ENCODE data around the gene SNX30.

The SNX30 gene

DNA sequence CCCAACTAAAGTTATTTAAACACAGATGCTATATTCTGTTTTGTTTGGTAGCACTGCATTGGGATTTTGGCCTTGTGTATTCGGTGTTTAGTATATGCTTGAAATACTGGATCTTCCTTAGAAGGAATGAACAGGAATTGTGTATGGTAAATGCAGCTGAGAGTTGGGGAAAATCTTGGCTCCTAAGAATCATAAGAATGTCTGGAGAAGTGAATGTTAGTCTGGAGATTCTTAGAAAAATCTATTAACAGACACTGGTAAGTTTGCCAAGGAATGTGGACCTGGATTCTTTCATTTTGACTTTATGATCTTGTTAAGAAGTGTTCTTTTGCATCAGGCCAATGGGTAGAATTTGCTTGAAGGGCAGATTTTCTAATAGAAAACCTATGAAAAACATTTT, 38.9 kb downstream of the SNX30 start (continued):
- TF ChIP-seq AEBP2 (tag by site-specific recombination; IDR thresholded peaks at IDR 0.05; ENCODE audit: borderline replicate concordance): no peak
- TF ChIP-seq YY2 (tag by site-specific recombination; IDR thresholded peaks at IDR 0.05): no peak
- no peak for TF ChIP-seq ZNF391 (tag by site-specific recombination; IDR thresholded peaks at IDR 0.05; ENCODE audit: borderline replicate concordance, low read depth)
- no peak for TF ChIP-seq ZSCAN23 (tag by site-specific recombination; IDR thresholded peaks at IDR 0.05)
- no peak for TF ChIP-seq ZNF354C (tag by site-specific recombination; IDR thresholded peaks at IDR 0.05; ENCODE audit: borderline replicate concordance, low read depth)
- no peak for TF ChIP-seq ZIC2 (tag by site-specific recombination; IDR thresholded peaks at IDR 0.05)
- TF ChIP-seq OSR2 (tag by site-specific recombination; IDR thresholded peaks at IDR 0.05): no peak
- TF ChIP-seq, protein P1, sequence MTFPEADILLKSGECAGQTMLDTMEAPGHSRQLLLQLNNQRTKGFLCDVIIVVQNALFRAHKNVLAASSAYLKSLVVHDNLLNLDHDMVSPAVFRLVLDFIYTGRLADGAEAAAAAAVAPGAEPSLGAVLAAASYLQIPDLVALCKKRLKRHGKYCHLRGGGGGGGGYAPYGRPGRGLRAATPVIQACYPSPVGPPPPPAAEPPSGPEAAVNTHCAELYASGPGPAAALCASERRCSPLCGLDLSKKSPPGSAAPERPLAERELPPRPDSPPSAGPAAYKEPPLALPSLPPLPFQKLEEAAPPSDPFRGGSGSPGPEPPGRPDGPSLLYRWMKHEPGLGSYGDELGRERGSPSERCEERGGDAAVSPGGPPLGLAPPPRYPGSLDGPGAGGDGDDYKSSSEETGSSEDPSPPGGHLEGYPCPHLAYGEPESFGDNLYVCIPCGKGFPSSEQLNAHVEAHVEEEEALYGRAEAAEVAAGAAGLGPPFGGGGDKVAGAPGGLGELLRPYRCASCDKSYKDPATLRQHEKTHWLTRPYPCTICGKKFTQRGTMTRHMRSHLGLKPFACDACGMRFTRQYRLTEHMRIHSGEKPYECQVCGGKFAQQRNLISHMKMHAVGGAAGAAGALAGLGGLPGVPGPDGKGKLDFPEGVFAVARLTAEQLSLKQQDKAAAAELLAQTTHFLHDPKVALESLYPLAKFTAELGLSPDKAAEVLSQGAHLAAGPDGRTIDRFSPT (tag by site-specific recombination; IDR thresholded peaks at IDR 0.05): no peak
- TF ChIP-seq, protein P2, sequence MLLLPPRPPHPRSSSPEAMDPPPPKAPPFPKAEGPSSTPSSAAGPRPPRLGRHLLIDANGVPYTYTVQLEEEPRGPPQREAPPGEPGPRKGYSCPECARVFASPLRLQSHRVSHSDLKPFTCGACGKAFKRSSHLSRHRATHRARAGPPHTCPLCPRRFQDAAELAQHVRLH (tag by site-specific recombination; IDR thresholded peaks at IDR 0.05): no peak
- TF ChIP-seq ZNF792 (tag by site-specific recombination; IDR thresholded peaks at IDR 0.05): no peak

DNA sequence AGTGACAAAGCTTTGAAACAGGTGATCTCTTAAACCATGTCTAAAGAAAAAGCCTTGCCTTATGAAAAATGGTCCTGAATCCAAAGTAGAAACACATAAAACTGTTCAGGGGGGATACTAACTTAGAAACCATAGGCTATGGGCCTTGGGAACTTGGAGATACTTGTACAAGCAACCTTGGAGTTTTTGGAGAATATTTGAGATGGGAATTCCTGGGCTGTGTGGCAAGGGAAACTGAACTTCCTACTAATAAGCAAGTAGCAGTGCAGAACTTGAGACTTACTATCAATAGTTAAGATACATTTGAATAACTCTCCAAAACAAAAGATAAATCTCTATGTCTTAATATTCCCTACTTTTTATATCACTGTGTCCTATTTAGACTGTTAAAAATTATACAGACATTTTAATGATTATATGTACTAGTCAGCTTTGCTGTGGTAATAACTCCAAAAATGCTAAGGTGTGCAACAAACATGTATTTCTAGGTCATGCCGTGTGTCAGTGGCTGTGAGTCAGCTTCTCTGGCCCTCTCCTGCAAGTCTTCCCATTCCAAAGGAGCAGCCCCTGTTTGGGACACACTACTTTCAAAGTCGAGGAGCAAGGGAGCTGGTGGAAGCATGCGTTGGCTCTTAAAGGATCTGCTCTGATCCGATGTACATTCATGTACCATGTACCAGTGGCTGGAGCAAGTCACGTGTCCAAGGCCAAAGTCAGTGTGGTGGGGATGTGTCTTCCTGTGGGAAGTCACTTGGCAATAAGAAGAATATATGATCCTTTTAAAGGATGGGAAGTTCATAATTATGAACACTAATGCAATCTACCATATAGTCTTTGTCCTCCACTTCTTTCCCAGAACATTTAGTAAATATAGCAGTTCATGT, 39.6 kb downstream of the SNX30 start:
- CTCF ChIA-PET: interaction anchor here (0.5 to 1.1 kb wide), 2 partner anchors 28 to 30 kb away, joined by 3 to 6 read pairs; no protein-coding TSS in a partner anchor
- Histone ChIP-seq H3K4me1 (ENCODE audit: control insufficient read depth, insufficient read depth, low read length) (no peaks in the 10 kb centered on the region), H3K36me3 (ENCODE audit: control insufficient read depth in 2 of 2, insufficient read depth in 1 of 2, low read length in 2 of 2) (no peaks in the 10 kb centered on the region), H3K27ac (ENCODE audit: extremely low read depth, low read depth, low read length) (no peak overlapping the region), H3K9me3 (ENCODE audit: control insufficient read depth, insufficient read depth, low read depth, low read length) (no peaks in the 10 kb centered on the region), H3K4me3 (ENCODE audit: low read depth, low read length) (no peak overlapping the region)
- POLR2A ChIA-PET: no interaction called here
- no peak for TF ChIP-seq ZNF146 (tag by site-specific recombination; IDR thresholded peaks at IDR 0.05)
- no peak for TF ChIP-seq ZNF624 (tag by site-specific recombination; IDR thresholded peaks at IDR 0.05)
- TF ChIP-seq, protein P3, sequence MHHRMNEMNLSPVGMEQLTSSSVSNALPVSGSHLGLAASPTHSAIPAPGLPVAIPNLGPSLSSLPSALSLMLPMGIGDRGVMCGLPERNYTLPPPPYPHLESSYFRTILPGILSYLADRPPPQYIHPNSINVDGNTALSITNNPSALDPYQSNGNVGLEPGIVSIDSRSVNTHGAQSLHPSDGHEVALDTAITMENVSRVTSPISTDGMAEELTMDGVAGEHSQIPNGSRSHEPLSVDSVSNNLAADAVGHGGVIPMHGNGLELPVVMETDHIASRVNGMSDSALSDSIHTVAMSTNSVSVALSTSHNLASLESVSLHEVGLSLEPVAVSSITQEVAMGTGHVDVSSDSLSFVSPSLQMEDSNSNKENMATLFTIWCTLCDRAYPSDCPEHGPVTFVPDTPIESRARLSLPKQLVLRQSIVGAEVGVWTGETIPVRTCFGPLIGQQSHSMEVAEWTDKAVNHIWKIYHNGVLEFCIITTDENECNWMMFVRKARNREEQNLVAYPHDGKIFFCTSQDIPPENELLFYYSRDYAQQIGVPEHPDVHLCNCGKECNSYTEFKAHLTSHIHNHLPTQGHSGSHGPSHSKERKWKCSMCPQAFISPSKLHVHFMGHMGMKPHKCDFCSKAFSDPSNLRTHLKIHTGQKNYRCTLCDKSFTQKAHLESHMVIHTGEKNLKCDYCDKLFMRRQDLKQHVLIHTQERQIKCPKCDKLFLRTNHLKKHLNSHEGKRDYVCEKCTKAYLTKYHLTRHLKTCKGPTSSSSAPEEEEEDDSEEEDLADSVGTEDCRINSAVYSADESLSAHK (tag by site-specific recombination; IDR thresholded peaks at IDR 0.05): no peak
- no peak for TF ChIP-seq ZBTB7A (tag by site-specific recombination; IDR thresholded peaks at IDR 0.05; ENCODE audit: low read depth)
- TF ChIP-seq PRDM1 (tag by site-specific recombination; IDR thresholded peaks at IDR 0.05): no peak
- no peak for TF ChIP-seq KLF1 (tag by site-specific recombination; IDR thresholded peaks at IDR 0.05)
- no peak for TF ChIP-seq ZSCAN5A (tag by site-specific recombination; IDR thresholded peaks at IDR 0.05)
- TF ChIP-seq, protein P4, sequence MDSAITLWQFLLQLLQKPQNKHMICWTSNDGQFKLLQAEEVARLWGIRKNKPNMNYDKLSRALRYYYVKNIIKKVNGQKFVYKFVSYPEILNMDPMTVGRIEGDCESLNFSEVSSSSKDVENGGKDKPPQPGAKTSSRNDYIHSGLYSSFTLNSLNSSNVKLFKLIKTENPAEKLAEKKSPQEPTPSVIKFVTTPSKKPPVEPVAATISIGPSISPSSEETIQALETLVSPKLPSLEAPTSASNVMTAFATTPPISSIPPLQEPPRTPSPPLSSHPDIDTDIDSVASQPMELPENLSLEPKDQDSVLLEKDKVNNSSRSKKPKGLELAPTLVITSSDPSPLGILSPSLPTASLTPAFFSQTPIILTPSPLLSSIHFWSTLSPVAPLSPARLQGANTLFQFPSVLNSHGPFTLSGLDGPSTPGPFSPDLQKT (IDR thresholded peaks at IDR 0.05; ENCODE audit: borderline replicate concordance, low read depth, low read length): no peak
- no peak for TF ChIP-seq ZNF214 (tag by site-specific recombination; IDR thresholded peaks at IDR 0.05; ENCODE audit: borderline replicate concordance)
- no peak for TF ChIP-seq SALL2 (tag by site-specific recombination; IDR thresholded peaks at IDR 0.05; ENCODE audit: borderline replicate concordance)
- TF ChIP-seq ZNF677 (tag by site-specific recombination; IDR thresholded peaks at IDR 0.05): no peak
- no peak for TF ChIP-seq ZNF202 (tag by site-specific recombination; IDR thresholded peaks at IDR 0.05; ENCODE audit: borderline replicate concordance)
- no peak for TF ChIP-seq SP2 (tag by site-specific recombination; IDR thresholded peaks at IDR 0.05)
- no peak for TF ChIP-seq ZNF48 (tag by site-specific recombination; IDR thresholded peaks at IDR 0.05)
- TF ChIP-seq ZNF175 (tag by site-specific recombination; IDR thresholded peaks at IDR 0.05): no peak
- no peak for TF ChIP-seq ZIC2 (tag by site-specific recombination; IDR thresholded peaks at IDR 0.05)

All from HEK293 (cell line).